HepG2 (cell line): ENCODE data around the gene RPL27A. TPM values are rescaled to one million over a fixed set of nuclear protein-coding genes. Genes with fewer than 3 reads are reported as not detected.

Experiments used
- BRD4 ChIP-seq: sonication (generic); formaldehyde crosslinking; IDR thresholded peaks from 2 replicates; pipeline ENCODE4 v1.4.0; 2020; ENCODE audit warnings: missing genetic modification reagents
- IRF2 ChIP-seq: IDR thresholded peaks from 2 replicates; pipeline ENCODE4 v1.6.1; 2018; ENCODE audit warnings: missing genetic modification reagents, missing compliant biosample characterization
- JARID2 ChIP-seq: sonication (generic); formaldehyde crosslinking; IDR thresholded peaks from 2 replicates; pipeline ENCODE4 v1.8.1; 2023; ENCODE audit warnings: missing genetic modification reagents, inconsistent platforms; ENCODE audit not compliant: insufficient replicate concordance
- KLF11 ChIP-seq: IDR thresholded peaks from 2 replicates; pipeline ENCODE4 v1.6.1; 2016; ENCODE audit warnings: missing compliant biosample characterization
- KLF13 ChIP-seq: sonication (generic); formaldehyde crosslinking; IDR thresholded peaks from 2 replicates; pipeline ENCODE4 v1.4.0; 2020; ENCODE audit warnings: mild to moderate bottlenecking, missing genetic modification reagents
- MAFF ChIP-seq: IDR thresholded peaks from 2 replicates; pipeline ENCODE4 v1.6.1; 2011; ENCODE audit warnings: low read depth, low read length, improper control_type of control experiment
- MAFK ChIP-seq, 2 experiments: IDR thresholded peaks in 1 of 2; conservative IDR thresholded peaks in 1 of 2; 2 replicates each; pipeline ENCODE4 v1.6.1; 2011; ENCODE audit warnings: improper control_type of control experiment in 2 of 2, low read length in 2 of 2
- MATR3 ChIP-seq: sonication (generic); formaldehyde crosslinking; IDR thresholded peaks from 2 replicates; pipeline ENCODE4 v1.4.0; 2020; ENCODE audit warnings: missing genetic modification reagents
- MTF1 ChIP-seq: sonication (generic); formaldehyde crosslinking; IDR thresholded peaks from 2 replicates; pipeline ENCODE4 v1.5.0; 2020; ENCODE audit warnings: missing genetic modification reagents
- NCOA5 ChIP-seq: sonication (generic); formaldehyde crosslinking; IDR thresholded peaks from 2 replicates; pipeline ENCODE4 v1.4.0; 2020; ENCODE audit warnings: missing genetic modification reagents
- NFIB ChIP-seq: sonication (generic); formaldehyde crosslinking; IDR thresholded peaks from 2 replicates; pipeline ENCODE4 v1.9.0; 2021; ENCODE audit warnings: missing genetic modification reagents, mild to moderate bottlenecking, borderline replicate concordance
- POLR2AphosphoS2 ChIP-seq: IDR thresholded peaks from 2 replicates; pipeline ENCODE4 v1.6.1; 2011; ENCODE audit warnings: low read depth, low read length, improper control_type of control experiment
- RBM22 ChIP-seq: fragments of 200-400 bp; formaldehyde crosslinking; optimal IDR thresholded peaks from 2 replicates; pipeline ENCODE3; 2017; ENCODE audit warnings: mild to moderate bottlenecking, low read length, moderate library complexity
- ZNF34 ChIP-seq: sonication (generic); formaldehyde crosslinking; IDR thresholded peaks from 2 replicates; pipeline ENCODE4 v1.4.0; 2020; ENCODE audit warnings: mild to moderate bottlenecking, missing genetic modification reagents, borderline replicate concordance
- polyA plus RNA-seq, 8 experiments: library from polyadenylated mRNA; depleted of rRNA in 3 of 8; stranded (reverse) in 7 of 8; unstranded in 1 of 8; fragments of >200 nt; fragmentation: Illumina TruSeq in 4 of 8; extraction: Trizol in 4 of 8; gene quantifications; 2 replicates each; pipeline versions ENCODE4 v1.2.1 to v1.2.3, GENCODE V29; 2011 to 2016; ENCODE audit warnings: low read depth in 4 of 8, missing spikeins in 1 of 8, mixed read lengths in 1 of 8; ENCODE audit not compliant: insufficient read depth in 1 of 8
- total RNA-seq, 5 experiments: library from RNA; depleted of rRNA; stranded (reverse); fragments of >200 nt; fragmentation: Illumina TruSeq; extraction: Trizol; gene quantifications; 2 replicates each; pipeline ENCODE4 v1.2.3, GENCODE V29; 2016; ENCODE audit warnings: low read depth in 1 of 5
- TF ChIP-seq, protein P1 (sequence below): sonication (generic); formaldehyde crosslinking; conservative IDR thresholded peaks from 2 replicates; pipeline ENCODE4 v1.4.0; 2020; ENCODE audit warnings: missing genetic modification reagents
- TF ChIP-seq, protein P2 (sequence below): sonication (generic); formaldehyde crosslinking; IDR thresholded peaks from 2 replicates; pipeline ENCODE4 v1.5.0; 2020; ENCODE audit warnings: mild to moderate bottlenecking, missing genetic modification reagents
- TF ChIP-seq, protein P3 (sequence below): IDR thresholded peaks from 2 replicates; pipeline ENCODE4 v1.6.1; 2018; ENCODE audit warnings: missing genetic modification reagents

Gene RPL27A
- total and polyA plus RNA-seq, 2 of the 13 experiments (the other 11 are each of a cell fraction or from before 2014, with no cell fraction given) = 1,531 to 2,153 TPM

DNA sequence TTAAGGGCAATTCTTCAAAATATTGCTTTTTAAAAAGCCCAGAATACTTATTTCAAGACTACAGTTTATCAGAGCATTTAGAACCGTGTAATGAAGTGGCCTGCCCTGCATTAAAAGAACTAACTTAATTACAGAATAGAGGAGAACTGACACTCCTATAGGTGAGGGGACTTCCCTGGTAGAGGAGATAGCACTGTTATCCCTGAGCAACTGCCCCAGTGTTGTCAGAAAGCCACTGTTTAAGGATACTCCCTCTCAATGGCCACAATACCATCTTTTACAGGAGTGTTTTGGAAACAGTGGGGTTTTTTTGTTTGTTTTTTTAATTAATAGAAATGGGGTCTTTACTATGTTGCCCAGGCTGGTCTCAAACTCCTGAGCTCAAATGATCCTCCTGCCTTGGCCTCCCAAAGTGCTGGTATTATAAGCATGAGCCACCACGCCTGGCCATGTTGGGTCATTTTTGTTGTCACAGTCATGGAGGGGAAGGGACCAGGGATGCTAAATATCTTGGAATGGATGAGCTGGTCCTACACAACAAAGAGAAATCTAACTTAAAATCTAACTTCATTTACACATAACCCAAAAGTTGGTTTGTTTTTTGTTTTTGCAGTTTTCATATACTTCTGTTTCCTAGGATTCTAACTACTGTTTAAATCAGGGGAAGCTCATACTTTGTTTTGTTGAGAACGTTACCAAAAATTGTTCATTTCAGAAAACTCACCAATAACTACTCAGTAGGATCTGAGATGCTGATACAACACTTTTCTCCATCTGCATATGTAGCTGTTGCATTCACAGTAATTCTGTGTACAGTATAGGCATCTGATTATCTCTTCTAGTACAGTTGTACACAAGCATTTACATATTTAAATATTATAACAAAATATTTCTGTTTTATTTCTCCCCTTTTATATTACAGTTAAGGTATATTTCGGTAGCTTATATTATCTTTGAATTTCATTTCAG lies 8.1 kb downstream of the RPL27A start (continued):
- TF ChIP-seq IRF2 (CRISPR knock-in tag) (no peak), KLF13 (CRISPR knock-in tag) (no peak), ZNF34 (CRISPR knock-in tag) (no peak), RBM22 (peak; percentile 31), JARID2 (CRISPR knock-in tag) (no peak), MTF1 (CRISPR knock-in tag) (no peak), BRD4 (CRISPR knock-in tag) (no peak), NCOA5 (CRISPR knock-in tag) (no peak), MAFK (conservative IDR thresholded peaks at IDR 0.05 in 1 of 2, IDR thresholded peaks at IDR 0.05 in 1 of 2; ENCODE audit: low read length in 2 of 2) (peak; percentile 33 to 68; a peak in 2 of 4 replicates), MAFF (peak; percentile 38; the same call in 1 of the 2 replicates), NFIB (CRISPR knock-in tag) (no peak), MATR3 (CRISPR knock-in tag) (no peak), POLR2AphosphoS2 (peak; percentile 85), KLF11 (CRISPR knock-in tag) (no peak)
- TF ChIP-seq, protein P1, sequence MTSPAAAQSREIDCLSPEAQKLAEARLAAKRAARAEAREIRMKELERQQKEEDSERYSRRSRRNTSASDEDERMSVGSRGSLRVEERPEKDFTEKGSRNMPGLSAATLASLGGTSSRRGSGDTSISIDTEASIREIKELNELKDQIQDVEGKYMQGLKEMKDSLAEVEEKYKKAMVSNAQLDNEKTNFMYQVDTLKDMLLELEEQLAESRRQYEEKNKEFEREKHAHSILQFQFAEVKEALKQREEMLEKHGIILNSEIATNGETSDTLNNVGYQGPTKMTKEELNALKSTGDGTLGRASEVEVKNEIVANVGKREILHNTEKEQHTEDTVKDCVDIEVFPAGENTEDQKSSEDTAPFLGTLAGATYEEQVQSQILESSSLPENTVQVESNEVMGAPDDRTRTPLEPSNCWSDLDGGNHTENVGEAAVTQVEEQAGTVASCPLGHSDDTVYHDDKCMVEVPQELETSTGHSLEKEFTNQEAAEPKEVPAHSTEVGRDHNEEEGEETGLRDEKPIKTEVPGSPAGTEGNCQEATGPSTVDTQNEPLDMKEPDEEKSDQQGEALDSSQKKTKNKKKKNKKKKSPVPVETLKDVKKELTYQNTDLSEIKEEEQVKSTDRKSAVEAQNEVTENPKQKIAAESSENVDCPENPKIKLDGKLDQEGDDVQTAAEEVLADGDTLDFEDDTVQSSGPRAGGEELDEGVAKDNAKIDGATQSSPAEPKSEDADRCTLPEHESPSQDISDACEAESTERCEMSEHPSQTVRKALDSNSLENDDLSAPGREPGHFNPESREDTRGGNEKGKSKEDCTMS = no peak
- TF ChIP-seq, protein P2, sequence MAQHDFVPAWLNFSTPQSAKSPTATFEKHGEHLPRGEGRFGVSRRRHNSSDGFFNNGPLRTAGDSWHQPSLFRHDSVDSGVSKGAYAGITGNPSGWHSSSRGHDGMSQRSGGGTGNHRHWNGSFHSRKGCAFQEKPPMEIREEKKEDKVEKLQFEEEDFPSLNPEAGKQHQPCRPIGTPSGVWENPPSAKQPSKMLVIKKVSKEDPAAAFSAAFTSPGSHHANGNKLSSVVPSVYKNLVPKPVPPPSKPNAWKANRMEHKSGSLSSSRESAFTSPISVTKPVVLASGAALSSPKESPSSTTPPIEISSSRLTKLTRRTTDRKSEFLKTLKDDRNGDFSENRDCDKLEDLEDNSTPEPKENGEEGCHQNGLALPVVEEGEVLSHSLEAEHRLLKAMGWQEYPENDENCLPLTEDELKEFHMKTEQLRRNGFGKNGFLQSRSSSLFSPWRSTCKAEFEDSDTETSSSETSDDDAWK = no peak
- TF ChIP-seq, protein P3, sequence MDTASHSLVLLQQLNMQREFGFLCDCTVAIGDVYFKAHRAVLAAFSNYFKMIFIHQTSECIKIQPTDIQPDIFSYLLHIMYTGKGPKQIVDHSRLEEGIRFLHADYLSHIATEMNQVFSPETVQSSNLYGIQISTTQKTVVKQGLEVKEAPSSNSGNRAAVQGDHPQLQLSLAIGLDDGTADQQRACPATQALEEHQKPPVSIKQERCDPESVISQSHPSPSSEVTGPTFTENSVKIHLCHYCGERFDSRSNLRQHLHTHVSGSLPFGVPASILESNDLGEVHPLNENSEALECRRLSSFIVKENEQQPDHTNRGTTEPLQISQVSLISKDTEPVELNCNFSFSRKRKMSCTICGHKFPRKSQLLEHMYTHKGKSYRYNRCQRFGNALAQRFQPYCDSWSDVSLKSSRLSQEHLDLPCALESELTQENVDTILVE (CRISPR knock-in tag) = no peak
